H9 (cell line): ENCODE data around the gene SETBP1. TPM values are rescaled to one million over a fixed set of nuclear protein-coding genes. Genes with fewer than 3 reads are reported as not detected.

Source experiments
- DNase-seq: peaks from one replicate; pipeline ENCODE4 v3.0.0-alpha.2; 2017
- H2AFZ ChIP-seq: one replicate; pipeline ENCODE4 v1.6.1; 2013; ENCODE audit warnings: mild to moderate bottlenecking, low read length, control low read depth, moderate library complexity
- H2AK5ac ChIP-seq: 2 replicates; pipeline ENCODE4 v1.6.1; 2013; ENCODE audit warnings: low read length, control low read depth, mixed read lengths; ENCODE audit not compliant: insufficient read length
- H2BK120ac ChIP-seq: one replicate; pipeline ENCODE4 v1.6.1; 2013; ENCODE audit warnings: low read depth, mild to moderate bottlenecking, low read length, control low read depth, inconsistent platforms; ENCODE audit not compliant: poor library complexity, severe bottlenecking
- H2BK12ac ChIP-seq: 2 replicates; pipeline ENCODE4 v1.6.1; 2013; ENCODE audit warnings: low read length, control low read depth, mixed read lengths, low read depth; ENCODE audit not compliant: insufficient read length
- H2BK15ac ChIP-seq: 2 replicates; pipeline ENCODE4 v1.6.1; 2013; ENCODE audit warnings: low read depth, low read length, control low read depth
- H2BK20ac ChIP-seq: one replicate; pipeline ENCODE4 v1.6.1; 2013; ENCODE audit warnings: low read depth, mild to moderate bottlenecking, low read length, control low read depth, inconsistent platforms; ENCODE audit not compliant: poor library complexity, severe bottlenecking
- H2BK5ac ChIP-seq: 2 replicates; pipeline ENCODE4 v1.6.1; 2013; ENCODE audit warnings: low read length, control low read depth, mixed read lengths; ENCODE audit not compliant: insufficient read length
- H3K14ac ChIP-seq: 2 replicates; pipeline ENCODE4 v1.6.1; 2013; ENCODE audit warnings: low read length, control low read depth; ENCODE audit not compliant: insufficient read depth
- H3K18ac ChIP-seq: 2 replicates; pipeline ENCODE4 v1.6.1; 2013; ENCODE audit warnings: low read depth, mild to moderate bottlenecking, mixed read lengths, low read length, control low read depth; ENCODE audit not compliant: insufficient read length
- H3K23ac ChIP-seq: 2 replicates; pipeline ENCODE4 v1.6.1; 2013; ENCODE audit warnings: low read length, control low read depth, mixed read lengths, low read depth; ENCODE audit not compliant: insufficient read length
- H3K23me2 ChIP-seq: 2 replicates; pipeline ENCODE4 v1.6.1; 2013; ENCODE audit warnings: low read depth, mild to moderate bottlenecking, mixed read lengths, low read length, control low read depth; ENCODE audit not compliant: insufficient read length, poor library complexity, severe bottlenecking
- H3K27ac ChIP-seq: 2 replicates; pipeline ENCODE4 v1.5.1; 2013; ENCODE audit warnings: low read length, control low read depth, mixed read lengths, low read depth; ENCODE audit not compliant: insufficient read length
- H3K27me3 ChIP-seq: 2 replicates; pipeline ENCODE4 v1.6.1; 2013; ENCODE audit warnings: low read length, control low read depth, inconsistent platforms; ENCODE audit not compliant: insufficient read depth
- H3K4ac ChIP-seq: 2 replicates; pipeline ENCODE4 v1.6.1; 2013; ENCODE audit warnings: low read depth, mild to moderate bottlenecking, control low read depth, inconsistent platforms, low read length, moderate library complexity
- H3K4me1 ChIP-seq: 2 replicates; pipeline ENCODE4 v1.6.1; 2013; ENCODE audit warnings: low read length, control low read depth, inconsistent platforms; ENCODE audit not compliant: insufficient read depth
- H3K4me2 ChIP-seq: 2 replicates; pipeline ENCODE4 v1.6.1; 2013; ENCODE audit warnings: low read length, control low read depth, mixed read lengths; ENCODE audit not compliant: insufficient read length, insufficient read depth
- H3K56ac ChIP-seq: 2 replicates; pipeline ENCODE4 v1.6.1; 2013; ENCODE audit warnings: low read depth, mild to moderate bottlenecking, mixed read lengths, low read length, control low read depth; ENCODE audit not compliant: insufficient read length
- H3K79me1 ChIP-seq: 2 replicates; pipeline ENCODE4 v1.6.1; 2013; ENCODE audit warnings: low read depth, mild to moderate bottlenecking, moderate library complexity, low read length, control low read depth, inconsistent platforms; ENCODE audit not compliant: insufficient read depth, poor library complexity, severe bottlenecking
- H3K79me2 ChIP-seq: 2 replicates; pipeline ENCODE4 v1.6.1; 2013; ENCODE audit warnings: low read length, control low read depth, inconsistent platforms; ENCODE audit not compliant: insufficient read depth
- H3K9ac ChIP-seq: 2 replicates; pipeline ENCODE4 v1.6.1; 2013; ENCODE audit warnings: low read length, control low read depth, mixed read lengths; ENCODE audit not compliant: insufficient read length; ENCODE audit errors: extremely low read depth
- H3K9me3 ChIP-seq: one replicate; pipeline ENCODE4 v1.6.1; 2013; ENCODE audit warnings: low read depth, low read length, inconsistent platforms; ENCODE audit not compliant: control insufficient read depth
- H3T11ph ChIP-seq: one replicate; pipeline ENCODE4 v1.6.1; 2013; ENCODE audit warnings: mild to moderate bottlenecking, low read length, control low read depth, inconsistent platforms
- H4K20me1 ChIP-seq: one replicate; pipeline ENCODE4 v1.6.1; 2013; ENCODE audit not compliant: control insufficient read depth, insufficient read length, insufficient read depth
- H4K5ac ChIP-seq: 2 replicates; pipeline ENCODE4 v1.6.1; 2013; ENCODE audit warnings: low read depth, mild to moderate bottlenecking, mixed read lengths, low read length, control low read depth; ENCODE audit not compliant: insufficient read length
- H4K8ac ChIP-seq: replicated peaks from 2 replicates; pipeline ENCODE4 v1.6.1; 2013; ENCODE audit warnings: low read length, control low read depth, mixed read lengths, low read depth; ENCODE audit not compliant: insufficient read length
- H4K91ac ChIP-seq: 2 replicates; pipeline ENCODE4 v1.6.1; 2013; ENCODE audit warnings: low read depth, mild to moderate bottlenecking, moderate library complexity, mixed read lengths, low read length, control low read depth; ENCODE audit not compliant: insufficient read length
- H3K27ac Mint-ChIP-seq, 3 experiments: 2 replicates in 2 of 3; 3 replicates in 1 of 3; pipeline ENCODE4 v1.8.0; 2020 to 2021; ENCODE audit warnings: mixed read lengths in 3 of 3, mild to moderate bottlenecking in 1 of 3, moderate library complexity in 1 of 3
- H3K27me3 Mint-ChIP-seq: 2 replicates; pipeline ENCODE4 v1.8.0; 2021; ENCODE audit warnings: low read depth, mild to moderate bottlenecking, moderate library complexity, mixed read lengths
- H3K36me3 Mint-ChIP-seq, 3 experiments: 2 replicates in 2 of 3; 3 replicates in 1 of 3; pipeline ENCODE4 v1.8.0; 2020 to 2021; ENCODE audit warnings: low read depth in 3 of 3, mixed read lengths in 3 of 3; ENCODE audit not compliant: insufficient read depth in 1 of 3
- H3K4me1 Mint-ChIP-seq, 2 experiments: 2 replicates each; pipeline ENCODE4 v1.8.0; 2020; ENCODE audit warnings: mixed read lengths in 2 of 2
- H3K4me3 Mint-ChIP-seq, 2 experiments: 2 replicates in 1 of 2; 3 replicates in 1 of 2; pipeline ENCODE4 v1.8.0; 2020 to 2021; ENCODE audit warnings: mild to moderate bottlenecking in 2 of 2, mixed read lengths in 2 of 2, moderate library complexity in 1 of 2
- H3K9me3 Mint-ChIP-seq, 2 experiments: 2 replicates in 1 of 2; 3 replicates in 1 of 2; pipeline ENCODE4 v1.8.0; 2020; ENCODE audit warnings: mild to moderate bottlenecking in 2 of 2, mixed read lengths in 2 of 2, moderate library complexity in 1 of 2
- CTCF ChIP-seq: fragments of 200-600 bp; sonication (generic); conservative IDR thresholded peaks from 3 replicates; pipeline ENCODE4 v1.8.0; 2021; ENCODE audit warnings: antibody characterized with exemption, mild to moderate bottlenecking
- WGBS: extraction: QIAGEN DNeasy Blood & Tissue Kit; methylation state at CpG from one replicate; pipeline ENCODE4 v1.1.7; 2013; ENCODE audit warnings: missing lambda C conversion rate, low lambda C conversion rate, mixed read lengths; ENCODE audit not compliant: insufficient read length; ENCODE audit errors: extremely low coverage; 5-methylcytosine and 5-hydroxymethylcytosine counted together
- total RNA-seq: library from RNA; stranded (reverse); gene quantifications from 2 replicates; pipeline ENCODE4 v1.2.1, GENCODE V29; 2021

SETBP1 gene
- total RNA-seq, 1 experiment from 2014 or later, result 4.6 TPM

- no peak overlapping the region for H3K56ac ChIP-seq
- peaks cover 2 to 9% (median 5%) of the 10 kb centered on the region in 3 experiments; a peak in 3 of 7 replicates for H3K36me3 Mint-ChIP-seq
- no peak overlapping the region for H2AK5ac ChIP-seq
- no peak for TF ChIP-seq CTCF
- no peaks in the 10 kb centered on the region for H3K4me1 ChIP-seq
- no peak overlapping the region for H2BK12ac ChIP-seq
- H3T11ph ChIP-seq, result no peak overlapping the region
- no peaks in the 10 kb centered on the region; the same call in 1 of the 2 replicates for H3K27me3 Mint-ChIP-seq
- H3K23me2 ChIP-seq, result no peaks in the 10 kb centered on the region
- no peak overlapping the region for H3K4me2 ChIP-seq
- H3K9ac ChIP-seq, result no peak overlapping the region
- H4K5ac ChIP-seq, result no peak overlapping the region
- no peak overlapping the region for H2BK15ac ChIP-seq
- no peak overlapping the region for H4K91ac ChIP-seq
- H4K8ac ChIP-seq, result no peak overlapping the region
- no peak overlapping the region for H3K27ac Mint-ChIP-seq
- peaks cover 6 to 8% of the 10 kb centered on the region in 2 experiments; a peak in 3 of 4 replicates for H3K4me1 Mint-ChIP-seq
- no peak overlapping the region for H2BK5ac ChIP-seq
- no peaks in the 10 kb centered on the region for H3K9me3 ChIP-seq
- no peaks in the 10 kb centered on the region for H4K20me1 ChIP-seq
- no CpG with 5 or more reads among the region's 2 CpGs for WGBS
- no peak overlapping the region for H3K4ac ChIP-seq
- DNase-seq, result no peak
- no peak overlapping the region for H3K27ac ChIP-seq
- no peaks in the 10 kb centered on the region for H3K79me1 ChIP-seq
- H2BK20ac ChIP-seq, result no peak overlapping the region
- no peaks in the 10 kb centered on the region for H3K79me2 ChIP-seq
- no peaks in the 10 kb centered on the region for H3K27me3 ChIP-seq
- no peak overlapping the region for H3K14ac ChIP-seq
- H3K23ac ChIP-seq, result no peak overlapping the region
- no peak overlapping the region for H2BK120ac ChIP-seq
- no peak overlapping the region for H2AFZ ChIP-seq
- H3K18ac ChIP-seq, result no peak overlapping the region
- H3K4me3 Mint-ChIP-seq, result no peak overlapping the region
- H3K9me3 Mint-ChIP-seq, result no peaks in the 10 kb centered on the region
Measured at GRCh38 chr18:45061359-45061758, 380.7 kb downstream of the SETBP1 start.
